Stomach (tissue), 19 donors: ENCODE results near the gene BTNL8. TPM values are rescaled to one million over a fixed set of nuclear protein-coding genes. Genes with fewer than 3 reads are reported as not detected.

ENCODE experiments used
- DNase-seq, 2 donors: peaks; one replicate each; pipeline versions ENCODE4 v3.0.0 to v3.0.0-alpha.2; 2013 to 2019
- H3K27ac ChIP-seq, 5 donors: fragments of 200-600 bp in 4 of 5; sonication (generic) in 4 of 5; one replicate each; pipeline ENCODE4 v1.5.1; 2013 to 2019; ENCODE audit warnings: mild to moderate bottlenecking in 1 of 5, moderate library complexity in 1 of 5
- H3K27me3 ChIP-seq, 3 donors: fragments of 200-600 bp; sonication (generic); one replicate each; pipeline ENCODE4 v1.5.1; 2017 to 2019; ENCODE audit warnings: mixed run types in 1 of 3
- H3K36me3 ChIP-seq, 4 donors: fragments of 200-600 bp; sonication (generic); 1 replicate in 3 of 4; 2 replicates in 1 of 4; pipeline ENCODE4 v1.5.1; 2016 to 2019
- H3K4me1 ChIP-seq, 4 donors: fragments of 200-600 bp; sonication (generic); one replicate each; pipeline ENCODE4 v1.5.1; 2016 to 2019
- H3K4me3 ChIP-seq, 4 donors: fragments of 200-600 bp; sonication (generic) in 3 of 4; one replicate each; pipeline ENCODE4 v1.5.1; 2016 to 2019; ENCODE audit warnings: mild to moderate bottlenecking in 1 of 4
- H3K9me3 ChIP-seq, 4 donors: fragments of 200-600 bp; sonication (generic); one replicate each; pipeline ENCODE4 v1.5.1; 2016 to 2019
- CTCF ChIP-seq, 7 experiments: fragments of 450-650 bp in 4 of 7; fragments of 200-600 bp in 3 of 7; sonication (generic) in 3 of 7; IDR thresholded peaks; one replicate each; pipeline ENCODE4 v1.5.1; 2016 to 2019; ENCODE audit warnings: antibody characterized with exemption in 7 of 7, control low read depth in 2 of 7, mild to moderate bottlenecking in 1 of 7
- EP300 ChIP-seq: sonication (generic); formaldehyde crosslinking; IDR thresholded peaks from one replicate; pipeline ENCODE4 v1.6.1; 2017; ENCODE audit warnings: antibody characterized with exemption
- POLR2A ChIP-seq, 4 donors: fragments of 450-650 bp; IDR thresholded peaks; one replicate each; pipeline ENCODE4 v1.6.1; 2016; ENCODE audit warnings: antibody characterized with exemption in 4 of 4, control low read depth in 2 of 4, mild to moderate bottlenecking in 1 of 4, moderate library complexity in 1 of 4
- POLR2AphosphoS5 ChIP-seq, 3 donors: sonication (generic); formaldehyde crosslinking; IDR thresholded peaks; one replicate each; pipeline ENCODE4 v1.6.1; 2016; ENCODE audit warnings: antibody characterized with exemption in 3 of 3
- WGBS, 5 donors: extraction: QIAGEN DNeasy Blood & Tissue Kit in 3 of 5; methylation state at CpG; one replicate each; pipeline versions ENCODE4 v1.1.5 to v1.1.7; 2013 to 2018; 5-methylcytosine and 5-hydroxymethylcytosine counted together
- intact Hi-C: fragments of 100-400 bp; cut with DNase I; formaldehyde crosslinking; loops from one replicate; pipeline ENCODE4 v1.15.1; 2023; ENCODE audit warnings: low total_unique reads
- long read RNA-seq, 10 donors: transcript quantifications; one replicate each; lab custom pipeline, GENCODE V29; 2026
- polyA plus RNA-seq, 3 donors: library from polyadenylated mRNA; stranded (reverse); fragments of 200-250 nt; gene quantifications; one replicate each; pipeline ENCODE4 v1.2.3, GENCODE V29; 2013
- total RNA-seq, 5 donors: library from RNA; depleted of rRNA; stranded (reverse); fragments of >200 nt; gene quantifications; one replicate each; pipeline versions ENCODE4 v1.1.0 to v1.2.3, GENCODE V29; 2014 to 2016
- donor health status: healthy with polysubstance abuse.
- donor health status: Bipolar disorder and iron deficiency.
- donor health status: healthy.

BTNL8 gene
- total RNA-seq (10 to 100 TPM in 2 of 5 donors, 1 to 10 TPM in 3; 2.2 to 22.0 (median 7.0) TPM), polyA plus RNA-seq (1 to 10 TPM in 1 of 3 donors, under 1 TPM in 2; 0.76 to 1.3 (median 0.80) TPM)
- long read RNA-seq, donor 1, result 0 reads
- long read RNA-seq, donor 2, partial matches to known transcripts, result 13 of 14 reads
- long read RNA-seq, donor 2, other reads (novel, unspliced or antisense), result 0 of 14 reads
- long read RNA-seq, donor 3, result 0 reads
- long read RNA-seq, donor 4, result 0 reads
- long read RNA-seq, donor 5, result 0 reads
- long read RNA-seq, donor 6, partial matches to known transcripts, result 0 of 1 reads
- long read RNA-seq, donor 6, other reads (novel, unspliced or antisense), result 0 of 1 reads
- long read RNA-seq, donor 7, result 0 reads
- long read RNA-seq, donor 8, result 0 reads
- long read RNA-seq, donor 9, result 0 reads
- long read RNA-seq, donor 10, partial matches to known transcripts, result 0 of 1 reads
- long read RNA-seq, donor 10, other reads (novel, unspliced or antisense), result 0 of 1 reads

- WGBS, 5 donors, result 36 to 62% (median 52%) methylated on average over 9 of the region's 9 CpGs
- Histone ChIP-seq H3K27ac (peak within 1 kb of the TSS; percentile 28 to 91 (median 69)), H3K4me1 (peaks cover 0 to 23% (median 15%) of the 10 kb centered on the region in 4 donors), H3K27me3 (no peaks in the 10 kb centered on the region), H3K4me3 (peak within 1 kb of the TSS in 1 of 4 donors; percentile 7), H3K9me3 (no peaks in the 10 kb centered on the region), H3K36me3 (no peaks in the 10 kb centered on the region)
- no peak for TF ChIP-seq EP300
- TF ChIP-seq POLR2AphosphoS5 (IDR thresholded peaks at IDR 0.05), result peak in 2 of 3 donors; percentile 74 to 76
- peak; percentile 52 to 68 for DNase-seq
- intact Hi-C loops, result no loop called here
Measured at GRCh38 chr5:180898621-180899246, at the start of gene BTNL8. TSS of gene BTNL8 (plus strand) at chr5:180899159. CDS start at chr5:180899311, 152 bp downstream.

- TF ChIP-seq POLR2AphosphoS5 (IDR thresholded peaks at IDR 0.05), result no peak
- TF ChIP-seq CTCF (IDR thresholded peaks at IDR 0.05), result no peak
- TF ChIP-seq EP300, result no peak
- no peak for TF ChIP-seq POLR2A (IDR thresholded peaks at IDR 0.05)
- H3K36me3 ChIP-seq, result peaks cover 30 to 91% (median 70%) of the 10 kb centered on the region in 4 donors
- no peaks in the 10 kb centered on the region for H3K4me1 ChIP-seq
- no peak overlapping the region for H3K4me3 ChIP-seq
- intact Hi-C loops, result loop anchor here (10.0 kb wide), 1 partner anchor 55 kb away; no protein-coding TSS in a partner anchor
- peaks cover 10 to 39% (median 27%) of the 10 kb centered on the region in 4 donors for H3K9me3 ChIP-seq
- DNase-seq, result no peak
- 92 to 98% (median 96%) methylated on average over 4 of the region's 4 CpGs for WGBS, 5 donors
- H3K27me3 ChIP-seq, result no peaks in the 10 kb centered on the region
- H3K27ac ChIP-seq, result no peak overlapping the region
Measured at GRCh38 chr5:180849827-180850226, 49.1 kb upstream of the BTNL8 start.

GRCh38 chr5:180850434-180851078 is 48.4 kb upstream of the BTNL8 start:
- Histone ChIP-seq H3K27me3 (no peaks in the 10 kb centered on the region), H3K27ac (no peak overlapping the region), H3K4me1 (no peaks in the 10 kb centered on the region), H3K9me3 (peaks cover 10 to 39% (median 27%) of the 10 kb centered on the region in 4 donors), H3K4me3 (no peak overlapping the region), H3K36me3 (peaks cover 30 to 96% (median 76%) of the 10 kb centered on the region in 4 donors)
- 96 to 99% (median 98%) methylated on average over 10 of the region's 10 CpGs for WGBS, 5 donors
- intact Hi-C loops, result loop anchor here (10.0 kb wide), 1 partner anchor 56 kb away; no protein-coding TSS in a partner anchor
- TF ChIP-seq POLR2A (IDR thresholded peaks at IDR 0.05) (no peak), POLR2AphosphoS5 (IDR thresholded peaks at IDR 0.05) (no peak), EP300 (no peak)
- DNase-seq, result no peak

- H3K4me1 ChIP-seq, result no peaks in the 10 kb centered on the region
- 88 to 96% (median 92%) methylated on average over 4 of the region's 4 CpGs for WGBS, 5 donors
- H3K36me3 ChIP-seq, result peaks cover 30 to 96% (median 75%) of the 10 kb centered on the region in 4 donors
- no peak overlapping the region for H3K27ac ChIP-seq
- H3K27me3 ChIP-seq, result no peaks in the 10 kb centered on the region
- H3K9me3 ChIP-seq, result peaks cover 10 to 39% (median 27%) of the 10 kb centered on the region in 4 donors
- intact Hi-C loops, result loop anchor here (10.0 kb wide), 1 partner anchor 58 kb away; no protein-coding TSS in a partner anchor
- no peak for DNase-seq
- no peak for TF ChIP-seq EP300
- TF ChIP-seq POLR2A (IDR thresholded peaks at IDR 0.05), result no peak
- no peak for TF ChIP-seq CTCF (IDR thresholded peaks at IDR 0.05)
- no peak for TF ChIP-seq POLR2AphosphoS5 (IDR thresholded peaks at IDR 0.05)
- H3K4me3 ChIP-seq, result no peak overlapping the region
Measured at GRCh38 chr5:180852495-180852894, 46.5 kb upstream of the BTNL8 start.
